Measurements from ENCODE around the gene FSCN2.

FSCN2 gene

GRCh38 chr17:81546906-81547613 lies 18.9 kb downstream of the FSCN2 start:
- Histone ChIP-seq H3K27ac (no peak overlapping the region), H3K4me1 (peaks cover 0 to 20% (median 15%) of the 10 kb centered on the region in 4 donors), H3K9me3 (no peaks in the 10 kb centered on the region), H3K36me3 (peaks cover 47 to 86% (median 75%) of the 10 kb centered on the region in 3 donors), H3K4me3 (no peak overlapping the region), H3K27me3 (no peaks in the 10 kb centered on the region)
- no peak for TF ChIP-seq CTCF (IDR thresholded peaks at IDR 0.05)
- intact Hi-C loops (cut with DNase I; ENCODE audit: low total_unique reads): no loop called here
- DNase-seq: peak in 1 of 2 donors; percentile 67

GRCh38 chr17:81547614-81547982 lies 19.4 kb downstream of the FSCN2 start:
- DNase-seq: no peak
- Histone ChIP-seq H3K27ac (no peak overlapping the region), H3K27me3 (no peaks in the 10 kb centered on the region), H3K4me3 (no peak overlapping the region), H3K4me1 (peaks cover 0 to 20% (median 15%) of the 10 kb centered on the region in 4 donors), H3K9me3 (no peaks in the 10 kb centered on the region), H3K36me3 (peaks cover 47 to 81% (median 71%) of the 10 kb centered on the region in 3 donors)
- no peak for TF ChIP-seq CTCF (IDR thresholded peaks at IDR 0.05)
- intact Hi-C loops (cut with DNase I; ENCODE audit: low total_unique reads): no loop called here

GRCh38 chr17:81549031-81549557 lies 20.9 kb downstream of the FSCN2 start:
- Histone ChIP-seq H3K4me1 (peaks cover 0 to 33% (median 26%) of the 10 kb centered on the region in 4 donors), H3K27ac (no peak overlapping the region), H3K4me3 (no peak overlapping the region), H3K27me3 (no peaks in the 10 kb centered on the region), H3K36me3 (peaks cover 39 to 66% (median 56%) of the 10 kb centered on the region in 3 donors), H3K9me3 (no peaks in the 10 kb centered on the region)
- intact Hi-C loops (cut with DNase I; ENCODE audit: low total_unique reads): no loop called here
- no peak for DNase-seq
- no peak for TF ChIP-seq CTCF (IDR thresholded peaks at IDR 0.05)

- H3K27me3 ChIP-seq: no peaks in the 10 kb centered on the region
- H3K4me1 ChIP-seq: peaks cover 0 to 35% (median 28%) of the 10 kb centered on the region in 4 donors
- TF ChIP-seq CTCF (IDR thresholded peaks at IDR 0.05): no peak
- H3K9me3 ChIP-seq: no peaks in the 10 kb centered on the region
- no peak overlapping the region for H3K27ac ChIP-seq
- DNase-seq: no peak
- H3K4me3 ChIP-seq: no peak overlapping the region
- peaks cover 33 to 59% (median 49%) of the 10 kb centered on the region in 3 donors for H3K36me3 ChIP-seq
- intact Hi-C loops (cut with DNase I; ENCODE audit: low total_unique reads): no loop called here
Measured at GRCh38 chr17:81549826-81550225, 21.6 kb downstream of the FSCN2 start.

- no peak for DNase-seq
- H3K9me3 ChIP-seq: no peaks in the 10 kb centered on the region
- TF ChIP-seq CTCF (IDR thresholded peaks at IDR 0.05): no peak
- intact Hi-C loops (cut with DNase I; ENCODE audit: low total_unique reads): no loop called here
- peaks cover 33 to 54% (median 44%) of the 10 kb centered on the region in 3 donors for H3K36me3 ChIP-seq
- H3K27ac ChIP-seq: no peak overlapping the region
- no peak overlapping the region for H3K4me3 ChIP-seq
- peaks cover 0 to 35% (median 28%) of the 10 kb centered on the region in 4 donors for H3K4me1 ChIP-seq
- no peaks in the 10 kb centered on the region for H3K27me3 ChIP-seq
Measured at GRCh38 chr17:81550285-81550684, 22.1 kb downstream of the FSCN2 start.
